HG02623 (cell line): Measurements from ENCODE around the gene PGM3.

Experiments
- ATAC-seq: cut with Tn5 transposase; IDR thresholded peaks from one replicate; pipeline ENCODE4 v1.9.1; 2021; ENCODE audit warnings: moderate library complexity; ENCODE audit not compliant: unreplicated experiment

Gene PGM3

GRCh38 chr6:83124553-83124952, 68.5 kb downstream of the PGM3 start:
- ATAC-seq = no peak

GRCh38 chr6:83119742-83120300, 73.2 kb downstream of the PGM3 start:
- ATAC-seq = no peak

- no peak for ATAC-seq
Observed at GRCh38 chr6:83117802-83118201, 75.3 kb downstream of the PGM3 start.
